Liver (tissue), 3 donors: ENCODE data around the gene DGCR6L.
"Not testable (repeated sequence)": the region's sequence is repeated elsewhere in the genome, so short reads cannot be mapped to it uniquely, and the experiment has no call there.

Experiments
- CTCF ChIP-seq: fragments of 150-350 bp; IDR thresholded peaks from 2 replicates; pipeline ENCODE4 v1.5.1; 2017; ENCODE audit warnings: improper control_type of control experiment, low read depth, low read length; ENCODE audit not compliant: missing input control
- RXRA ChIP-seq, 2 donors: IDR thresholded peaks; 2 replicates each; pipeline ENCODE4 v1.6.1; 2017 to 2018; ENCODE audit warnings: antibody characterized with exemption in 2 of 2, mild to moderate bottlenecking in 1 of 2
- donor health status: healthy.
- donor health status: healthy.

GRCh38 chr22:20305230-20305893 is 14.5 kb downstream of the DGCR6L start:
- not testable (repeated sequence) for TF ChIP-seq CTCF; RXRA (IDR thresholded peaks at IDR 0.05)
